Naive thymus-derived CD8-positive, alpha-beta T cell (primary cell): Measurements from ENCODE around the gene WBP2. TPM values are rescaled to one million over a fixed set of nuclear protein-coding genes. Genes with fewer than 3 reads are reported as not detected.

ENCODE experiments used
- ATAC-seq, 2 donors: fragments of 150-1000 bp; cut with Tn5 transposase in 1 of 2; sonication (Bioruptor Pico), chemical (Tn5 transposase) in 1 of 2; 1 replicate in 1 of 2; 2 replicates in 1 of 2; pipeline ENCODE4 v1.10.0; 2021; ENCODE audit warnings: mild to moderate bottlenecking in 2 of 2, moderate library complexity in 2 of 2
- POLR2A ChIA-PET: fragments of 350-600 bp; sonication (Branson Sonifier 250); formaldehyde crosslinking; loops from one replicate; lab custom pipeline; 2021; ENCODE audit warnings: antibody characterized with exemption; lab: Charles Lee
- DNase-seq, 10 donors: peaks; one replicate each; pipeline versions ENCODE4 v3.0.0 to v3.0.0-alpha.2; 2020 to 2022
- H3K27ac Mint-ChIP-seq, 10 donors: one replicate each; pipeline ENCODE4 v1.8.0; 2020 to 2022; ENCODE audit warnings: mild to moderate bottlenecking in 10 of 10, mixed read lengths in 10 of 10, moderate library complexity in 4 of 10, inconsistent platforms in 1 of 10
- H3K27me3 Mint-ChIP-seq, 5 donors: one replicate each; pipeline ENCODE4 v1.8.0; 2021 to 2022; ENCODE audit warnings: mixed read lengths in 5 of 5
- H3K36me3 Mint-ChIP-seq, 3 donors: one replicate each; pipeline ENCODE4 v1.8.0; 2020 to 2022; ENCODE audit warnings: mixed read lengths in 3 of 3, mild to moderate bottlenecking in 2 of 3, inconsistent platforms in 1 of 3
- H3K4me1 Mint-ChIP-seq, 4 donors: one replicate each; pipeline ENCODE4 v1.8.0; 2021 to 2022; ENCODE audit warnings: mixed read lengths in 4 of 4
- H3K4me3 Mint-ChIP-seq, 10 donors: one replicate each; pipeline ENCODE4 v1.8.0; 2020 to 2022; ENCODE audit warnings: mild to moderate bottlenecking in 10 of 10, mixed read lengths in 10 of 10, moderate library complexity in 6 of 10, inconsistent platforms in 1 of 10
- H3K9me3 Mint-ChIP-seq, 9 donors: one replicate each; pipeline ENCODE4 v1.8.0; 2020 to 2022; ENCODE audit warnings: mixed read lengths in 9 of 9, mild to moderate bottlenecking in 3 of 9, inconsistent platforms in 1 of 9, moderate library complexity in 1 of 9
- polyA plus RNA-seq, 3 donors: library from polyadenylated mRNA; unstranded; fragments of 300-500 nt; fragmentation: Illumina TruSeq; gene quantifications; one replicate each; pipeline ENCODE4 v1.2.3, GENCODE V29; 2021
- total RNA-seq, 8 experiments: library from RNA in 2 of 8; stranded (reverse) in 2 of 8; gene quantifications; one replicate each; pipeline ENCODE4 v1.2.3 and lab custom pipeline; 2021 to 2026

The WBP2 gene
- total and polyA plus RNA-seq, 5 experiments from 2014 or later: 58.1 to 156 (median 95.1) TPM

- ATAC-seq (peak; percentile 84 to 87), DNase-seq (peak; percentile 56 to 84 (median 76))
- H3K4me3 Mint-ChIP-seq: peak within 1 kb of the TSS; percentile 75 to 87 (median 82)
- H3K4me1 Mint-ChIP-seq: peaks cover 19 to 28% (median 26%) of the 10 kb centered on the region in 4 donors
- no peaks in the 10 kb centered on the region for H3K9me3 Mint-ChIP-seq
- H3K27me3 Mint-ChIP-seq: no peaks in the 10 kb centered on the region
- peaks cover 0 to 32% (median 1%) of the 10 kb centered on the region in 3 donors for H3K36me3 Mint-ChIP-seq
- POLR2A ChIA-PET: interaction anchor here (0.8 to 9.7 kb wide), 29 partner anchors 9 to 457 kb away, joined by 3 to 192 read pairs (median 7); partner anchors contain the start of genes FBF1, GALK1, MRPL38 and PRPSAP1
- H3K27ac Mint-ChIP-seq: peak within 1 kb of the TSS; percentile 77 to 92 (median 86)
Measured at GRCh38 chr17:75896415-75897159, 41.5 kb upstream of the WBP2 start, which contains the start of gene TRIM65. TRIM65 (minus strand) TSS chr17:75896951; CDS start chr17:75896937, 14 bp downstream.

GRCh38 chr17:75895370-75896155 is 40.4 kb upstream of the WBP2 start:
- no peaks in the 10 kb centered on the region for H3K27me3 Mint-ChIP-seq
- no peaks in the 10 kb centered on the region for H3K9me3 Mint-ChIP-seq
- DNase-seq: no peak
- ATAC-seq: peak in 1 of 2 donors; percentile 1
- POLR2A ChIA-PET: interaction anchor here (0.9 to 9.7 kb wide), 23 partner anchors 8 to 142 kb away, joined by 3 to 192 read pairs (median 8); partner anchors contain the start of genes GALK1, MRPL38, TRIM47 and UNC13D
- H3K27ac Mint-ChIP-seq: peak overlapping the region; percentile 63 to 92 (median 86)
- H3K36me3 Mint-ChIP-seq: peaks cover 0 to 31% (median 1%) of the 10 kb centered on the region in 3 donors
- H3K4me3 Mint-ChIP-seq: peak overlapping the region; percentile 75 to 87 (median 82)
- H3K4me1 Mint-ChIP-seq: peaks cover 19 to 28% (median 26%) of the 10 kb centered on the region in 4 donors

GRCh38 chr17:75894049-75894733 is 39.1 kb upstream of the WBP2 start:
- ATAC-seq (no peak), DNase-seq (no peak)
- Mint-ChIP-seq H3K27ac (peak overlapping the region in 9 of 10 donors; percentile 28 to 91 (median 71)), H3K4me1 (peaks cover 19 to 30% (median 26%) of the 10 kb centered on the region in 4 donors), H3K9me3 (no peaks in the 10 kb centered on the region), H3K27me3 (no peaks in the 10 kb centered on the region), H3K4me3 (peak overlapping the region in 9 of 10 donors; percentile 16 to 71 (median 44)), H3K36me3 (peaks cover 0 to 24% (median 1%) of the 10 kb centered on the region in 3 donors)
- POLR2A ChIA-PET: interaction anchor here (1.1 to 9.7 kb wide), 5 partner anchors 9 to 129 kb away, joined by 3 to 192 read pairs (median 13); partner anchors contain the start of genes GALK1, TRIM47 and WBP2

DNA sequence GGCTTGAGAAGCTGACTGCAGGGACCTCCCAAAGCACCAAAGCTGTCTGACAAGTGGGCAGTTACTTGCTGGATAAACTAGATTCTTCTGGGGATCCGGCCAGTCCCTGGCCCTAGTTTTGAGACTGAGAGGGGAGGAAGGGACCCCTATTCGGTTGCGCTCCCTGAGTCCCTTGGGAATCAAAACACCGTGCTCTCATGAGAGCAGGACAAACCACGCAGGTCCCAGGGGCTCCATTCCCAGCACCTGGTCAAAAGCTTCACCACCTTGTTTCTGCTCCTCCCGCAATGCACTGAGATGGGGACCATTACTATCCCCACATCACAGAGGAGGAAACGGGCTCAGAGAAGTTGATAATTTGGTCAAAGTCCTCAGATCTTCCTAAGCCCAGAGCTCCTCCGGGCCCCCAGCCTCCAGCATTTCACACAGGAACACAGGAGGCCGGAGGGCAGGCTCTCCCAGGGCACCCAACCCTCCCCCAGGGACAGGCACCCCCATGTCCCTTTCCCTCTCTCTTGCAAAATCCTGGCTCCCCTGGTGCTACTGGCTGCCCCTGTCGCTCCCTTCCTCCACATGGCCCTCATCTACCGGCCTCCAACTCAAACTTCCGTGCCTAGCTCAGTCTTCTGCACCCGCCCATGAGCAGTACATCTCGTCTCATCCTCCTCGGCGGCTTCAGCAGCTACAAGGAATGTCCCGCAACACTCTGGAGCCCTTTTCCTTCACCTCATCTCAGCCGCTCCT is 38.3 kb upstream of the WBP2 start:
- Mint-ChIP-seq H3K9me3 (no peaks in the 10 kb centered on the region), H3K4me1 (peaks cover 19 to 30% (median 26%) of the 10 kb centered on the region in 4 donors), H3K27me3 (no peaks in the 10 kb centered on the region), H3K36me3 (peaks cover 0 to 17% (median 1%) of the 10 kb centered on the region in 3 donors), H3K4me3 (peak overlapping the region in 9 of 10 donors; percentile 16 to 71 (median 44)), H3K27ac (peak overlapping the region in 9 of 10 donors; percentile 39 to 91 (median 71))
- ATAC-seq: no peak
- DNase-seq: no peak
- POLR2A ChIA-PET: interaction anchor here (1.4 to 9.7 kb wide), 3 partner anchors 15 to 129 kb away, joined by 4 to 192 read pairs (median 108); partner anchors contain the start of genes GALK1, TRIM47 and WBP2

- ATAC-seq (no peak), DNase-seq (no peak)
- Mint-ChIP-seq H3K4me1 (peaks cover 19 to 27% (median 26%) of the 10 kb centered on the region in 4 donors), H3K4me3 (no peak overlapping the region), H3K9me3 (no peaks in the 10 kb centered on the region), H3K27me3 (no peaks in the 10 kb centered on the region), H3K27ac (peak overlapping the region in 1 of 10 donors; percentile 86), H3K36me3 (peaks cover 0 to 12% (median 1%) of the 10 kb centered on the region in 3 donors)
- POLR2A ChIA-PET: interaction anchor here (0.6 to 9.7 kb wide), 5 partner anchors 14 to 616 kb away, joined by 3 to 192 read pairs (median 3); partner anchors contain the start of genes GALK1, TRIM47 and WBP2
Measured at GRCh38 chr17:75892556-75893224, 37.6 kb upstream of the WBP2 start.

DNA sequence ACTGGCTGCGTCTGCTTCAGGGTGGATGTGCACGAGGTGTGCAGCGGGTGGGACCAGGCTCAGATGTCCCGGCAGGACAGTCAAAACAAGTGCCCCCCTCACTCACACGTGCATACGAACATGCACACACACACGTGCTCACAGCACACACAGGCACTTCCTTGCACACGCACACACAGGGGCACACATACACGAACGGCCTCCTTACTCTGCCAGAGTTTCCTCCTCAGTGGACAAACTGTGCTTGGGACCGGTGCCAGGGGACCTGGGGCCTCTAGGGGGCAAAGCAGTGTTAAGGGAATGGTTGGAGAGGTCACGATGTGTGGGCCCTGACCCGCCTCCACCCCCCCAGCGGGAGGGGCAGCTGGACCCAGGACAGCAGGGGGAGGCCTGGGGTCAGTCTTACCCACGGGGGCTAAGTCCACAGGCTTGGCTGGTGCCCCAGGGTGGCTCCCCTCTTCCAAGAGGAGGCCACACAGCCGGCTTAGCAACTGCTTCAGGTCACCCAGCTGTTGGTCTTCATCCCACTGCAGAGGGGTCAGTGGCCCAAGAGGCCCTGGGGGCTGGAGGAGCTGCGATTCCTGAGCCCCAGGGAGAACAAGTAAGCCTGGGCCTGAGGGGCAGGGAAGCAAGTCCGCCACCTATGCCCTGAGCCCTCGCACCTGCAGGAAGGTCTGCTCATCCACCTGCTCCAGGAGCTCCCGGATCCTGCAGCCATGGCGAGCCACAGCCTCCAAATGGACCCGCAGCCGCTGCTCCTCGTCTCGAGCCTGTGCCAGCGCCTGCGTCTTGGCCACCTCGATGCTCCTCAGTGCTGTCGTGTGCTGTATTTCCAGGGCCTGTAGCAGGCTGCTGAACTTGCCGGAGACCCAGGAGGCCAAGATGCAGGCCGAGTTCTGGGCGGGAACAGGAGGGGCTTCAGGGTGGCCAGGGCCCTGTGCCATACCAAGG is 36.7 kb upstream of the WBP2 start:
- POLR2A ChIA-PET: interaction anchor here (0.6 to 9.7 kb wide), 3 partner anchors 14 to 38 kb away, joined by 3 to 192 read pairs (median 3); partner anchors contain the start of genes TRIM47 and WBP2
- ATAC-seq (no peak), DNase-seq (no peak)
- H3K4me1 Mint-ChIP-seq: peaks cover 19 to 27% (median 23%) of the 10 kb centered on the region in 4 donors
- H3K27me3 Mint-ChIP-seq: no peaks in the 10 kb centered on the region
- peak overlapping the region in 1 of 10 donors; percentile 43 for H3K27ac Mint-ChIP-seq
- no peaks in the 10 kb centered on the region for H3K9me3 Mint-ChIP-seq
- peaks cover 0 to 12% (median 1%) of the 10 kb centered on the region in 3 donors for H3K36me3 Mint-ChIP-seq
- H3K4me3 Mint-ChIP-seq: no peak overlapping the region

DNA sequence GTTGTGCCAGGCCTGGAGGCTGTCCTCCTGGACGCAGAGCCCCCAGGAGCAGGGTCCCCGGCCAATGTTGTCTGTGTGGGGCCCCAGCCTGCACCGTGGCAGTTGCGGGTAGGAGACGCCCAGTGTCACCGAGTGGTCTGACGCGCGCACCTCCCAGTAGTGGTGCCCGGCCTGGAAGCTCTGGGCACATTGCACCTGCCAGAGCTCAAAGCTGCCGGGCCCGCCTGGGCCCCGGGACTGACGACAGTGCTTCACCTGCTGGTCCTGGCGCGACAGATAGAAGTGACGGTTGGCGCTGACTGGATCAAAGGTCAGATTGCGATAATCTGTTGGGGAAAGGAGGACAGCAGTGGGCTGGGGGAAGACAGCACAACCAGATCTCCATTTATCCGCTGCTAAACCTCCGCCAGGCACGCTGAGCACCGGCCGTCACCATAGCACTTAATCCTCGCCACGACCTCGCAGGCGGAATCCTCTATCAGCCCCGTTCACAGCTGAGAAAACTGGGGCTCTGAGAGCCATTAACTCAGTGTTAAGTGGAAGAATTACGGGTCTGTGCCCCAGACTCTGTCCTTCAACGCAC is 36.0 kb upstream of the WBP2 start:
- peaks cover 0 to 12% (median 1%) of the 10 kb centered on the region in 3 donors for H3K36me3 Mint-ChIP-seq
- ATAC-seq (no peak), DNase-seq (no peak)
- H3K4me3 Mint-ChIP-seq: no peak overlapping the region
- POLR2A ChIA-PET: no interaction called here
- peaks cover 21 to 26% (median 23%) of the 10 kb centered on the region in 4 donors for H3K4me1 Mint-ChIP-seq
- H3K9me3 Mint-ChIP-seq: no peaks in the 10 kb centered on the region
- peak overlapping the region in 1 of 10 donors; percentile 43 for H3K27ac Mint-ChIP-seq
- no peaks in the 10 kb centered on the region for H3K27me3 Mint-ChIP-seq

DNA sequence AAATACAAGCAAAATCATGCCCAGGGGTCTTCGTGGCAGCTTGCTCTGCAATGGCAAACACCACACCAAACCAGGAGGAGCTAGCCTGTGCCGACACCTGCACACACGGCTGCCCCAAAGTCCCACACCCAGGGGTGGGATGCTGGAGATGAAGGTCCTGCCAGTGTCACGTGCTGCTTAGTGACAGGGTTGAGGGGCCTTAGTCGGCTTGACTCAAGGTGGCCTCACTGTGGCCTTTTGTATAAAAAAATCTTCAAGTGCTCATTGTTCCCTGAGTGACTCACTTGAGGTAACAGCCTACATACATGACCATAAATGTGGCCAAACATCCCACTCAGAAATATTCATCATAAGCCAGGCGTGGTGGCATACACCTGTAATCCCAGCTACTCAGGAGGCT is 34.3 kb upstream of the WBP2 start:
- H3K4me3 Mint-ChIP-seq: no peak overlapping the region
- peak overlapping the region in 2 of 10 donors; percentile 33 to 56 for H3K27ac Mint-ChIP-seq
- H3K4me1 Mint-ChIP-seq: peaks cover 8 to 11% (median 10%) of the 10 kb centered on the region in 4 donors
- H3K36me3 Mint-ChIP-seq: peaks cover 0 to 12% (median 0%) of the 10 kb centered on the region in 3 donors
- ATAC-seq (peak in 1 of 2 donors; percentile 30), DNase-seq (no peak)
- H3K9me3 Mint-ChIP-seq: no peaks in the 10 kb centered on the region
- POLR2A ChIA-PET: interaction anchor here (0.9 to 1.9 kb wide), 3 partner anchors 14 to 62 kb away, joined by 3 to 13 read pairs (median 5); partner anchors contain the start of gene WBP2
- no peaks in the 10 kb centered on the region for H3K27me3 Mint-ChIP-seq

- Mint-ChIP-seq H3K27ac (no peak overlapping the region), H3K4me1 (peaks cover 0 to 3% (median 1%) of the 10 kb centered on the region in 4 donors), H3K9me3 (no peaks in the 10 kb centered on the region), H3K4me3 (peak overlapping the region in 1 of 10 donors; percentile 45), H3K36me3 (peaks cover 0 to 12% (median 0%) of the 10 kb centered on the region in 3 donors), H3K27me3 (no peaks in the 10 kb centered on the region)
- no peak for ATAC-seq
- DNase-seq: no peak
- POLR2A ChIA-PET: interaction anchor here (0.7 to 1.0 kb wide), 2 partner anchors 13 to 61 kb away, joined by 3 to 5 read pairs; no protein-coding TSS in a partner anchor
Measured at GRCh38 chr17:75888484-75888883, 33.3 kb upstream of the WBP2 start.
